Natural killer cell (primary cell): ENCODE results near the gene MBP. TPM values are rescaled to one million over a fixed set of nuclear protein-coding genes. Genes with fewer than 3 reads are reported as not detected.

Experiments
- ATAC-seq, 3 donors: fragments of 150-1000 bp in 2 of 3; fragments of 200-7000 bp in 1 of 3; cut with Tn5 transposase; 1 replicate in 1 of 3; 2 replicates in 2 of 3; pipeline ENCODE4 v1.10.0; 2021; ENCODE audit warnings: mild to moderate bottlenecking in 2 of 3, moderate library complexity in 2 of 3
- DNase-seq, 2 donors: peaks; one replicate each; pipeline versions ENCODE4 v3.0.0 to v3.0.0-alpha.2; 2013 to 2021; ENCODE audit warnings: mixed read lengths in 1 of 2
- H3K27ac ChIP-seq: one replicate; pipeline ENCODE4 v1.5.1; 2013; ENCODE audit warnings: mild to moderate bottlenecking, low read length
- H3K27me3 ChIP-seq: one replicate; pipeline ENCODE4 v1.6.1; 2013; ENCODE audit warnings: low read length; ENCODE audit not compliant: control insufficient read depth, insufficient read depth
- H3K36me3 ChIP-seq: one replicate; pipeline ENCODE4 v1.6.1; 2013; ENCODE audit warnings: low read length; ENCODE audit not compliant: control insufficient read depth, insufficient read depth
- H3K4me1 ChIP-seq: one replicate; pipeline ENCODE4 v1.6.1; 2013; ENCODE audit warnings: low read length; ENCODE audit not compliant: control insufficient read depth, insufficient read depth
- H3K4me3 ChIP-seq: one replicate; pipeline ENCODE4 v1.5.1; 2013; ENCODE audit warnings: low read length
- H3K9me3 ChIP-seq: one replicate; pipeline ENCODE4 v1.6.1; 2013; ENCODE audit warnings: low read length; ENCODE audit not compliant: control insufficient read depth, insufficient read depth
- H3K27ac Mint-ChIP-seq, 2 donors: one replicate each; pipeline ENCODE4 v1.8.0; 2022; ENCODE audit warnings: mild to moderate bottlenecking in 2 of 2, mixed read lengths in 2 of 2, moderate library complexity in 1 of 2
- H3K27me3 Mint-ChIP-seq, 2 donors: one replicate each; pipeline ENCODE4 v1.8.0; 2022; ENCODE audit warnings: low read depth in 2 of 2, mixed read lengths in 2 of 2
- H3K36me3 Mint-ChIP-seq: one replicate; pipeline ENCODE4 v1.8.0; 2022; ENCODE audit warnings: mixed read lengths
- H3K4me1 Mint-ChIP-seq, 2 donors: one replicate each; pipeline ENCODE4 v1.8.0; 2022; ENCODE audit warnings: mixed read lengths in 2 of 2
- H3K4me3 Mint-ChIP-seq: one replicate; pipeline ENCODE4 v1.8.0; 2022; ENCODE audit warnings: mild to moderate bottlenecking, moderate library complexity, mixed read lengths
- H3K9me3 Mint-ChIP-seq, 2 donors: one replicate each; pipeline ENCODE4 v1.8.0; 2022; ENCODE audit warnings: mixed read lengths in 2 of 2
- CTCF ChIP-seq: fragments of 200-600 bp; IDR thresholded peaks from one replicate; pipeline ENCODE4 v1.8.0; 2022; ENCODE audit warnings: antibody characterized with exemption
- WGBS: methylation state at CpG from one replicate; pipeline ENCODE4 v1.1.7; 2013; ENCODE audit warnings: missing lambda C conversion rate; ENCODE audit not compliant: insufficient coverage; 5-methylcytosine and 5-hydroxymethylcytosine counted together
- intact Hi-C: fragments of 100-400 bp; cut with micrococcal nuclease; formaldehyde crosslinking; loops from one replicate; pipeline ENCODE4 v1.14.2; 2022
- total RNA-seq, 4 donors: library from RNA; stranded (reverse); fragments of 120-200 nt in 1 of 4; gene quantifications; one replicate each; pipeline versions ENCODE4 v1.2.3 to v1.2.4, GENCODE V29; 2013 to 2022

The MBP gene
- total RNA-seq, 3 donors from 2014 or later (not counting 1 experiment from before 2014, with no cell fraction given) = 183 to 344 (median 325) TPM

- H3K36me3 ChIP-seq = peaks cover 38% of the 10 kb centered on the region
- WGBS = 98% methylated on average over 9 of the region's 10 CpGs
- H3K4me1 ChIP-seq = peaks cover 35% of the 10 kb centered on the region
- DNase-seq (no peak), ATAC-seq (no peak)
- Mint-ChIP-seq H3K27ac (peak overlapping the region; percentile 85 to 88), H3K4me1 (peaks cover 64 to 74% of the 10 kb centered on the region in 2 donors), H3K27me3 (no peaks in the 10 kb centered on the region), H3K4me3 (no peak overlapping the region), H3K9me3 (no peaks in the 10 kb centered on the region), H3K36me3 (peaks cover 8% of the 10 kb centered on the region)
- no peak for TF ChIP-seq CTCF
- no peak overlapping the region for H3K4me3 ChIP-seq
- intact Hi-C loops = no loop called here
- H3K27me3 ChIP-seq = no peaks in the 10 kb centered on the region
- no peak overlapping the region for H3K27ac ChIP-seq
- no peaks in the 10 kb centered on the region for H3K9me3 ChIP-seq
Measured at GRCh38 chr18:77042583-77042982, 90.0 kb downstream of the MBP start.

- H3K27me3 Mint-ChIP-seq = no peaks in the 10 kb centered on the region
- intact Hi-C loops = no loop called here
- Histone ChIP-seq H3K36me3 (peaks cover 22% of the 10 kb centered on the region), H3K4me3 (no peak overlapping the region), H3K4me1 (peaks cover 48% of the 10 kb centered on the region), H3K9me3 (no peaks in the 10 kb centered on the region), H3K27ac (peak overlapping the region; percentile 51), H3K27me3 (no peaks in the 10 kb centered on the region)
- WGBS = 68% methylated on average over 7 of the region's 10 CpGs
- ATAC-seq = peak; percentile 84 to 89 (median 85)
- H3K9me3 Mint-ChIP-seq = no peaks in the 10 kb centered on the region
- H3K36me3 Mint-ChIP-seq = peaks cover 10% of the 10 kb centered on the region
- no peak for DNase-seq
- H3K27ac Mint-ChIP-seq = peak overlapping the region; percentile 81 to 85
- H3K4me1 Mint-ChIP-seq = peaks cover 62 to 75% of the 10 kb centered on the region in 2 donors
- TF ChIP-seq CTCF = no peak
- H3K4me3 Mint-ChIP-seq = peak overlapping the region; percentile 53
Measured at GRCh38 chr18:77039196-77040130, 93.1 kb downstream of the MBP start.

GRCh38 chr18:77038182-77038858 is 94.3 kb downstream of the MBP start:
- peaks cover 20% of the 10 kb centered on the region for H3K36me3 ChIP-seq
- Mint-ChIP-seq H3K36me3 (peaks cover 10% of the 10 kb centered on the region), H3K27ac (peak overlapping the region; percentile 61 to 85), H3K4me1 (peaks cover 62 to 75% of the 10 kb centered on the region in 2 donors), H3K27me3 (no peaks in the 10 kb centered on the region), H3K4me3 (peak overlapping the region; percentile 40), H3K9me3 (no peaks in the 10 kb centered on the region)
- H3K4me3 ChIP-seq = no peak overlapping the region
- TF ChIP-seq CTCF = no peak
- DNase-seq (no peak), ATAC-seq (peak in 1 of 3 donors; percentile 31)
- H3K4me1 ChIP-seq = peaks cover 53% of the 10 kb centered on the region
- WGBS = 89% methylated on average over 2 of the region's 3 CpGs
- H3K27ac ChIP-seq = no peak overlapping the region
- intact Hi-C loops = no loop called here
- H3K27me3 ChIP-seq = no peaks in the 10 kb centered on the region
- H3K9me3 ChIP-seq = no peaks in the 10 kb centered on the region
